Stimulated activated CD4-positive, alpha-beta T cell treated with anti-CD3 and anti-CD28 coated beads, TNF-alpha, amount 100 ng/mL, for 1 hour (primary cell): ENCODE measurements around the gene CDKN2D.

Experiments used
- DNase-seq, 3 donors: peaks; one replicate each; pipeline ENCODE4 v3.0.0-alpha.2; 2020; ENCODE audit warnings: low read depth in 3 of 3, low spot score in 1 of 3

The CDKN2D gene

GRCh38 chr19:10521461-10522171 lies 47.2 kb downstream of the CDKN2D start:
- no peak for DNase-seq

GRCh38 chr19:10520652-10521318 lies 48.0 kb downstream of the CDKN2D start:
- no peak for DNase-seq

GRCh38 chr19:10519421-10519820 lies 49.4 kb downstream of the CDKN2D start:
- no peak for DNase-seq

- DNase-seq: no peak
Measured at GRCh38 chr19:10518444-10519361, 50.1 kb downstream of the CDKN2D start.

- no peak for DNase-seq
Measured at GRCh38 chr19:10517760-10518443, 50.9 kb downstream of the CDKN2D start.

GRCh38 chr19:10517361-10517759 lies 51.4 kb downstream of the CDKN2D start, which contains the start of gene S1PR5:
TSS of gene S1PR5 (minus strand) at chr19:10517447. CDS start at chr19:10515011, 2,436 bp downstream.
- DNase-seq: no peak

- no peak for DNase-seq
Measured at GRCh38 chr19:10516671-10517286, 52.0 kb downstream of the CDKN2D start.
